ENCODE measurements around the gene PI4K2B. TPM values are rescaled to one million over a fixed set of nuclear protein-coding genes. Genes with fewer than 3 reads are reported as not detected.
"Not testable (repeated sequence)": the region's sequence is repeated elsewhere in the genome, so short reads cannot be mapped to it uniquely, and the experiment has no call there.

The PI4K2B gene
- total RNA-seq, 1 donor from 2014 or later = 27.2 TPM

DNA sequence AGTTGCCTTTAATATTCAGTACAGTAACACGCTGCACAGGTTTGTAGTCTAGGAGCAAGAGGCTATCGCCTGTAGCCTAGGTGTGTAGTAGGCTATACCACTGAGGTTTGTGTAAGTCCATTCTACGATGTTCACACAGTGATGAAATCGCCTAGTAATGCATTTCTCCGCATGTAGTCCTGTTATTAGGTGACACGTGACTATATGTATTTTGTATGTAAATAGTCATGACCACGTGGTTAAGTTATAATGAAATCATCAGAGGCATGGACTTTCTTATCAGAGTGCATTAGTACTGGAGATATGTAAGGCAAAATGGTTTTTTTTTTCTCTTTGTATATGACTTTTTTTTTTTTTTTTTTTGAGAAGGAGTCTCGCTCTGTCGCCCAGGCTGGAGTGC is 68.8 kb downstream of the PI4K2B start:
- intact Hi-C loops (cut with micrococcal nuclease) = no loop called here

GRCh38 chr4:25303578-25303977 is 69.7 kb downstream of the PI4K2B start:
- intact Hi-C loops (cut with micrococcal nuclease) = no loop called here

DNA sequence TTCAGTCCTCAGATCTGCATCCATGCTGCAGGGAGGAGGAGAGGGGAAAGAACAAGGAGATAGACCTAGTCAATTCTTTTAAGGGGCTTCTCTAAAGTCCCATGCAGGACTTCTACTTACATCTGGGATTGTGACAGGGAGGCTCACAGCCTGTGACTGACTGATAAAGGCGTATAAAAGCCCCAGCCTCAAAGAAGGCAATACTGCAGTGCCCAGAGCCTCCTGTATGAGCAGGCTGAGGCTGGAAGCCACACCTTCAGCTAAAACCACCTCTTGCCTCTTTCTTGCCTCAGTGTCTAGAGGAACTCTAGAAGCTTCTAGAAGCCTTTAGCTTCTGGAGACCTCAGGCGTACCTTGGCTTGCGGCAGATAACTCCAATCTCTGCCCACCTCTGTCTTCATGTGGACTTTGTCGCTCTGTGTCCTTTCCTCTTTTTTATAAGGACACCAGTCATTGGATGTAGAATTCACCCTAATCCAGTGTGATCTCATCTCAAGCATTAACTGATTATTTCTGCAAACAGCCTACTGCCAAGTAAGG is 72.8 kb downstream of the PI4K2B start:
- intact Hi-C loops (cut with micrococcal nuclease) = no loop called here

GRCh38 chr4:25307596-25307995 is 73.8 kb downstream of the PI4K2B start:
- intact Hi-C loops (cut with micrococcal nuclease) = no loop called here

DNA sequence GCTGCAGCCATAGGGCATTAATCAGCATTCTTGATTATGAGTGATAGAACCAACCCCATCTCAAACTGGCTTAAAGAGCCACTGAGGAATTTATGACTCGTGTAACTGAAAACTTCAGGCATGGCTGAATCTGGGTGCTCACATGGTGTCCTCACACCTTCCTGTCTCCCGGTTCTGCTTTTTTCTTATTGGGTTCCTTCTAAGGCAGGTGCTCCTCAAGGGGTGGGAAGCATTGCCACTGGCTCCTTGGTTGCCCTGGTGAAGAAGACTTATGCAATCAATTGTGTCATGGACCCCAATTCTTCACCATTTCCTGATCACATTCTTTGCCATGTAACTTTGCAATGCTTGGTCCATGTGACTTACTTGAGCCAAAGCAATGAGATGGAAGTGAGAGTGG is 74.5 kb downstream of the PI4K2B start:
- intact Hi-C loops (cut with micrococcal nuclease) = no loop called here

DNA sequence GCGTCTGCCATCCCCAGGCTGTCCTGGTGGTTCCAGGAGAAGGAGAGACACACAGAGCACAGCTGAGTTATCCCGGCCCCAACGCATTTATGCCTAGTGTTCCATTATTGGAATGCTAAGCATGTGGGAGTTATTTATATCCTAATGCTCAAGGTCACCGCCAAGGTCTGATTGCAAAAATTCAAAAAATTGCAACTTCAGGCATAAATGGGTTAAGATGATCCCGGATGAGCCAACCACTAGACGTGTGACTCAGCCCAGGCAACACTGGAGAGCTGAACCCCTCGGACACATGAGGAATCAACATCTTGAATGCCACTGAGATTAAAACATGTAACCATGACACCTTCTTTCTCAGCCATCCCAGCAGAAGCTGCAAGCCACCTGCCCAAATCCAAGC is 74.9 kb downstream of the PI4K2B start:
- intact Hi-C loops (cut with micrococcal nuclease) = no loop called here

- intact Hi-C loops (cut with micrococcal nuclease) = loop anchor here (5.0 to 10.0 kb wide), 2 partner anchors 1275 to 1547 kb away; partner anchors contain the start of gene TBC1D19
Observed at GRCh38 chr4:25310066-25310802, 76.4 kb downstream of the PI4K2B start.

- intact Hi-C loops (cut with micrococcal nuclease) = loop anchor here (5.0 to 10.0 kb wide), 2 partner anchors 1274 to 1547 kb away; partner anchors contain the start of gene TBC1D19
Observed at GRCh38 chr4:25310803-25311166, 77.0 kb downstream of the PI4K2B start.

DNA sequence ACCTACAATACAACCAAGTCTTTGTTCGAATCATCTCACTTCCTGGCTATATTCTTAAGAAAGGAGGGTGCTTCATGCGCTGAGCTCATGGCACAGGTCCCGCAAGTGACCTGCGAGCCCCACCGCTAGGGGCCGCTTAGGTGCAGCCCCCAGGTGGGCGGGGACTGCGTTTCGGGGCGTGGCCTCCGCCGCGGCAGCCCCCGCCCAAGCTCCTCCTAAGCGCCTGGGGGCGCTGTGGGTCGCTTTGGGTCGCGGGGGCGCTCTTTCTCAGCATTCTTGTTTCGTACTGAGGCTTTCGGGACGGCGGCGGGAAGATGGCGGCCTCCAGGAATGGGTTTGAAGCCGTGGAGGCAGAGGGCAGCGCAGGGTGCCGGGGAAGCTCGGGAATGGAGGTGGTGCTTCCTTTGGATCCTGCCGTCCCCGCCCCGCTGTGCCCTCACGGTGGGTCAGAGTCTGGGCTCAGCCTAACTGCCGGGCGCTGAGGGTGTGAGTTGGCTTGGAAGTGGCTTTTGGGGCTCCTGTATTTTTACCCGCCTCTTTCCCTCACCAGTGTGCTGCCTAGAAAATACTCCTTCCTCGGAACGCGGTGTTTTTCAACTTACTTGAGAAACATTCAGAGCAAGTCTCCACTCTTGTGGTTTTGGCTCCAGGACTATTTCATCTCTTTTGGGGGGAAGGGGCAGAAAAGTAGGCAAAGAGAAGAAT is 78.8 kb downstream of the PI4K2B start, which contains the start of gene ZCCHC4:
Gene ZCCHC4 (plus strand): TSS at position 279 of the 705 bp plus-strand sequence. CDS start 36 bp downstream, at position 315.
- intact Hi-C loops (cut with micrococcal nuclease) = loop anchor here (1.0 to 10.0 kb wide), 12 partner anchors 19 to 1545 kb away; partner anchors contain the start of genes ANAPC4, DHX15, PI4K2B and SEPSECS

- intact Hi-C loops (cut with micrococcal nuclease) = loop anchor here (5.0 to 10.0 kb wide), 2 partner anchors 1271 to 1544 kb away; partner anchors contain the start of gene TBC1D19
Observed at GRCh38 chr4:25313201-25313895, 79.5 kb downstream of the PI4K2B start.

DNA sequence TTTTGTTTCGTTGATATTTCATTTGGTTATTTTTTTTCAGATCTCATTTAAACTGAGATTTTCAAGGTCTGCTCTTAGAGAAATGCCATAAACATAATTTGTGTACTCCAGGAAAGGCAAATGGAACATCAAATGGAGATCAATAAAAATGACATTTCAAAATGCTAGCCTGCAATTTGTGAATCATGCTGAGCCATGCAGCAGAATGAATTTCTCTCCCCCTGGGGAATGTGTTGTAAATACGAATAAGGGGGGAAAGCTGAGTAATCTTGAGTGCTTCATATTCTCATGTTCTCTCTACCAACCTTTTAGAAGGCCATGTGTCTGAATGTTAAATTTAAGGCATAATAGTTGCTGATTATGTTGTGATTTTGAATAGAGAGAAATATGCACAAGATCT is 86.5 kb downstream of the PI4K2B start:
- intact Hi-C loops (cut with micrococcal nuclease) = no loop called here

DNA sequence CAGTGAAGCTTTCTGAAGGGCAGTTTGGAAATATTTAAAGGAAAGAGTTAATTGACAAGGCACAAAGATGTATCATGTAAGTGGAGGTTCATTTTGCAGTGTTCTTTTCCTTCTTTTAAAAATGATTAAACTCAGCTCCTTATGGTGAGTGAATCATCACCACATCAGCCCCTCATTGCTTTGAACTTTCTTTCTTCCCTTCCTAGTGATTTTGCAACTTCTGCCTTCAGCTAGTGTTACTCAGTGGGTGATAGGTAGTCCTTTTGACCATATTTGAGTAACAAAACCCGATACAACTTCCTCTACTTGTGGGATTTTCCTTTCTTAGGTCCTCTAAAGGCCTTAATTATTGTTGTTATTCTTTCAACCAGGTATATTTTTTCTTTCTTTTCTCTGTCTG is 86.9 kb downstream of the PI4K2B start:
- intact Hi-C loops (cut with micrococcal nuclease) = loop anchor here (1.0 kb wide), 1 partner anchor 11 kb away; no protein-coding TSS in a partner anchor

GRCh38 chr4:25321703-25322102 is 87.9 kb downstream of the PI4K2B start:
- intact Hi-C loops (cut with micrococcal nuclease) = loop anchor here (1.0 kb wide), 1 partner anchor 10 kb away; no protein-coding TSS in a partner anchor

DNA sequence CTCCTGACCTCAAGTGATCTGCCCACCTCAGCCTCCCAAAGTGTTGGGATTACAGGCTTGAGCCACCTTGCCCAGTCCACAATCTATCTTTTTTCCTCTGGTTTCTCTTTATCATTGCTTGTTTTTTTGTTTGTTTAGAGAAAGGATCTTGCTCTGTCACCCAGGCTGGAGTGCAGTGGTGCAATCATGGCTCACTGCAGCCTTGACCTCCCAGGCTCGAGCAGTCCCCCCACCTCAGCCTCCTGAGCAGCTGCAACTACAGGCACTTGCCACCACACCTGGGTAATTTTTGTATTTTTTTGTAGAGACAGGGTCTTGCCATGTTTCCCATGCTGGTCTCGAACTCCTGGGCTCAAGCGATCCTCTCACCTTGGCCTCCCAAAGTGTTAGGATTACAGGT is 94.6 kb downstream of the PI4K2B start:
- intact Hi-C loops (cut with micrococcal nuclease) = not testable (repeated sequence)

Other genes starting within 250 kb of the PI4K2B start
- gene LGI2, start 203.1 kb upstream of the PI4K2B start, total RNA-seq = not detected in 2 replicates
- 15.9 and 16.8 TPM in 2 replicates for gene SEPSECS, start 73.6 kb upstream of the PI4K2B start, total RNA-seq
- 11.7 and 13.8 TPM in 2 replicates for gene ZCCHC4, start 78.7 kb downstream of the PI4K2B start, total RNA-seq
- gene ANAPC4, start 143.2 kb downstream of the PI4K2B start, total RNA-seq = 45.7 and 46.1 TPM in 2 replicates

Data from T-helper 1 cell treated with Interleukin-12 subunit alpha and Interleukin-12 subunit beta and Interleukin-4 antibody, amounts not matched to agents 30 ng/mL and 1 ng/mL, for 36 hours (primary cell).